ENCODE measurements around the gene P3H3.

The P3H3 gene, protein sequence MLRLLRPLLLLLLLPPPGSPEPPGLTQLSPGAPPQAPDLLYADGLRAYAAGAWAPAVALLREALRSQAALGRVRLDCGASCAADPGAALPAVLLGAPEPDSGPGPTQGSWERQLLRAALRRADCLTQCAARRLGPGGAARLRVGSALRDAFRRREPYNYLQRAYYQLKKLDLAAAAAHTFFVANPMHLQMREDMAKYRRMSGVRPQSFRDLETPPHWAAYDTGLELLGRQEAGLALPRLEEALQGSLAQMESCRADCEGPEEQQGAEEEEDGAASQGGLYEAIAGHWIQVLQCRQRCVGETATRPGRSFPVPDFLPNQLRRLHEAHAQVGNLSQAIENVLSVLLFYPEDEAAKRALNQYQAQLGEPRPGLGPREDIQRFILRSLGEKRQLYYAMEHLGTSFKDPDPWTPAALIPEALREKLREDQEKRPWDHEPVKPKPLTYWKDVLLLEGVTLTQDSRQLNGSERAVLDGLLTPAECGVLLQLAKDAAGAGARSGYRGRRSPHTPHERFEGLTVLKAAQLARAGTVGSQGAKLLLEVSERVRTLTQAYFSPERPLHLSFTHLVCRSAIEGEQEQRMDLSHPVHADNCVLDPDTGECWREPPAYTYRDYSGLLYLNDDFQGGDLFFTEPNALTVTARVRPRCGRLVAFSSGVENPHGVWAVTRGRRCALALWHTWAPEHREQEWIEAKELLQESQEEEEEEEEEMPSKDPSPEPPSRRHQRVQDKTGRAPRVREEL

DNA sequence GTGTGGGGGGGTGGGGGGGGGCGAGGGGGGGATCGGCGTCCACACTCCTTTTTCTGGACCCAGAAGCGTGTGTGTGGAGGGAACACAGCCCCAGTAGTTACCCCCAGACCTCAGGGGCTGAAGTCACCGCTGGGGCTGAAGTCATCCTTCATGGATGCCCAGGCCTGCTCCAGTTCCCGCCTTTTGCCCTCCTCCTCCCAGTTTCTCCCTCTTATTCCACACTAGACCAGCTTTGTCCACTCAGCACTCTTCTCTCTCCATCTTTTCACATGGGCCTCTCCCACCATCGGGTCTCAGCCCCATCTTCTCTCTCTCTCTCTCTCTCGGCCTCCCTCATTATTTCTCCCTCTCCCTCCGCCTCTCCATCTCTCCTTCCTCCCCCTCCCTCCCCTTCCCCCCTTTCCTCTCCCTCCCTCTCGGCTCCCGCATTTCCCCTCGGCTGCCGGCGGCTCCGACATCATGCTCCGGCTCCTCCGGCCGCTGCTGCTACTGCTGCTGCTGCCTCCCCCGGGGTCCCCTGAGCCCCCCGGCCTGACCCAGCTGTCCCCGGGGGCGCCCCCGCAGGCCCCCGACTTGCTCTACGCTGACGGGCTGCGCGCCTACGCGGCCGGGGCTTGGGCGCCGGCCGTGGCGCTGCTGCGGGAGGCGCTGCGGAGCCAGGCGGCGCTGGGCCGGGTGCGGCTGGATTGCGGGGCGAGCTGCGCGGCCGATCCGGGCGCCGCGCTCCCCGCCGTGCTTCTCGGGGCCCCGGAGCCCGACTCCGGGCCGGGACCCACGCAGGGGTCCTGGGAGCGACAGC is at the start of gene P3H3:
Gene P3H3, plus strand, starts transcription at position 426 of the 799 bp plus-strand sequence. Its CDS starts 34 bp downstream, at position 460.
- peak in 1 of 2 experiments; percentile 74 for DNase-seq

DNA sequence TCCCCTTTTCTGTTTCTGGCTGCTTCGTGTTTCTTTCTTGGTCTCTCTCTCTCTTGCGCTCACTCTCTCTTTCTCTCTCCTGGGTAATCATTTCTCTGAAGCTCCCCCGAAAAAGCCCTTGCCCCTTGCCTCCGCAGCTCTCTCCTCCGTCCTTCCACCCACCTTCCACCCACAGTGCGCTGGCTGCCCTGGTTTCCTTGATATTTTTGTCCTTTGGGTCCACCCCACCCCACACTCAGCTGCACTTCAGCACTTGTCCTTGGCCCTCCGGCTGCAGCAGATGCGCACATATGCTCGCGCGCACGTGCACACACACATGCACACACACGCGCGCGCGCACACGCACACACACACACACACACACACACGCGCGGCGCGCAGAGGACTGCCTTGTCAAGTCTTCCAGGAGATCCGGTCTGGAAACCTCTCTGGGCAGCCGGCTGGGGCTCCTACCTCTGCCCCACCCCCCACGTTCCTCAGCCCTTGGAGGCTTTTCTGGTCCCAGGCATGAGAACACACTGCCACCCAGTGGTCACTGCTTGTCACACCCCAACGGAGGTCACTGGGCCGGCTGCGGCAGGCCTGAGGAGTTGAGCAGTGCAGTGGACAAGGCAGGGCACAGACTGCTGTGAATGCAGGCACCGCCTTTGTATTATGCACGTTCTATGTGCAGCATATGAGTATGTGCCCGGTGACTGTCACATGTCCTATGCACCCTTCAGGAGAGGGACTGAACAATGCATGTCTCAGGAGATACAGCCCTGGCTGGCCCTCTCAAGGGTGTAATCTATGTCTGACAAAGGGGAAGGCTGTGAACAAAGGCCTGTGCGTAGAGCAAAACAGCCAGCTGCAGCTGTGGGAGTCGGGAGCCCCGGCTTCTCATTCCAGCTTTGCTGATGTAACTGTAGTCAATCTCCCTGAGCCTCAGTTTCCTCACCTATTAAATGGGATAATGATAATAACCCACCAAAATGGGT is 49.3 kb upstream of the P3H3 start:
- DNase-seq = peak; percentile 92 to 96

DNA sequence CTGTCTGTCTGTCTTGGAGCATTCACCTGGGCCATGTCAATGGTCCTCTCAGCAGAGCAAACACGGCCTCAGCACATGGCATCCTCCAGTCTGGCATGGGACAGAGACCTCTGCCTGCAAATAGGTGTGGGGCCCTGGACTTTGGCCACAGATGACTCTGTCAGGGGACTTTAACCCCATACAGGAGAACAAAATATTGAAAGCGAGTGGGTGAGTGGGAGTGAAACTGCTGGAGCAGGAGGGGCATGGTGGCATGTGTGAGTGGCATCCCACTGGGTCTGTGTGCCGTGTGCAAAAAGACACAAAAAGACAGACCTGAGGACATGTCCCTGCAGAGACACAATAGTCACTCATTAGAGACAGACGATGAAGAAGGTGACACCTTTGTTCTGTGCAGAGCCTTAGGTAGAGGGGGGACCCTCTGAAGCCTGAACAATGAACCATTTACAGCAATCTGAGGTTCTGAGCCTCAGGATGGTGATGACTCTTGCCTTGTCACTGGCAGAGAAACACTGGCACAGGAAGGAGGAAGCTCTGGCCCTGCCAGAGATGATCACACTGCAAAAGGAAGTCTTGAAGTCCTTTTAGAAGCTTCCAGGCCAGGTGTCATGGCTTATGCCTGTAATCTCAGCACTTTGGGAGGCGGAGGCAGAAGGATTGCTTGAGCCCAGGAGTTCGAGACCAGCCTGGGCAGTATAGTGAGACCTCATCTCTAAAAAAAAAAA is 48.3 kb upstream of the P3H3 start:
- DNase-seq = no peak

DNA sequence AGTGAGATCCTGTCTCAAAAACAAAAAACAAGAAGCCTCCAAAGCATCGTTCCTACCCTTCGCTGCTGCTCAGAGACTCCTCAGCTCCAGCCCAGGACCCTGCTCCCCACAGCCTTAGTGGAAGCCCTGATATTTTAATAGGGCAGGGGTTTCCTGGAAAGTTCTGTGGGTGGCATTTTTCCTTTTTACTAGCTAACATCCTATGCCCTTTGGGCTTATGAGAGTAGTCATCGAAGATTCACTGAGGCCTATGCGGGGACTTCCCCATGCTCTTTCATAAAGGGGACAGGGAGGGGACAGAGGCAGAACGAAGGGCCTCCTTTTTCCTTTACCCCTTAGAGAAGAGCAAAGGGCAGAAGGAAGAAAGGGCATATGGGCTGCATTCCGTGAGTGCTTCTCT is 47.6 kb upstream of the P3H3 start:
- DNase-seq = no peak

DNA sequence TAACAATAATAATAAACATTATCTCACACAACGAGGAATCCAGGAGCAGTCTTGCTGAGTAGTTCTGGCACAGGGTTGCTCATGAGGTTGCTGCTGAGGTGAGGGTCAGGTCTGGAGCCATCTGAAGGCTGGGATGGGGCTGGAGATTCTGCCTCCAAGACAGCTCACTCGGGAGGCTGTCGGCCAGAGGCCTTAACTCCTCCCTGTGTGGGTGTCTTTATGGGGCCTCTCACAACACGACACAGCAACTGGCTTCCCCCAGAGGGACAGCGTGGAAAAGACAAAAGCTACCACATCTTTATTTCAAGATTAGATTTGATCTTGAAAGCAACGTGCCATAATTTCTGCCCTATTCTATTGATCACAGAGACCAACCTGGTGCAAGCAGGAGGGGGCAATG is 46.1 kb upstream of the P3H3 start:
- DNase-seq = no peak

DNA sequence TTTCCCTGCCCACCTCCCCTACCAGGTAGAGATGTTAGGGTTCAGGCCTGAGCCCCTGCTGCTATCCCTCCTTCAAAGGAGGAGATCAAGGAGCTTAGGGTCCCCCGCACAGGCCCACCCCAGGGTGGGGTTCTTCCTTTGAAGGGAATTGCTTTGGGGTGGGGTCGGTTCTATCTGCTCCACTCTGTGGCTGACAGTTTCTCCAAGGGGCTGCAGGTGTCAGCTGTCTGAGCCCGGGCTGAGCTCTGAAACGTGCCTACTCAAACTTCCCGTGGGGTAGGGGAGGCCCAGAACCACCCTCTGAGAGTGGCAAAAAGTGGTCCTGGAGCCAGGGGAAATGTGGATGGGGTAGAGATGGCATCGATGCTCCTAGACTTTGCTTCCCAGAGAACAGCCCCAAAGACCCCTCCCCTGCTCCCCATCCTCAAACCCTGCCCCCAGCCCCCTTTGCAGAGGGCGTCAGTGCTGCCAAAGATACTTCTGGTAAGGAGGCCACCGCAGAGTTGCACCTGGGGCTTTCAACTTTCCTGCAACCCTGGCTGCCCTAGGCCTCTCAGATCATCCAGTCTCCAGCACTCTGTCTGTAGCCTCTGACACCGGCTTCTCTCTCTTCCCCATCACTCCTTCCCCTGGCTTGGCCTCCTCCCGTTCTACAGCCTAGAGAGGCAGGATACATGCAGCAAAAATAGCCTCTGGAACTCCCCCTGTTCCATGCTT is 45.2 kb upstream of the P3H3 start:
- no peak for DNase-seq

DNA sequence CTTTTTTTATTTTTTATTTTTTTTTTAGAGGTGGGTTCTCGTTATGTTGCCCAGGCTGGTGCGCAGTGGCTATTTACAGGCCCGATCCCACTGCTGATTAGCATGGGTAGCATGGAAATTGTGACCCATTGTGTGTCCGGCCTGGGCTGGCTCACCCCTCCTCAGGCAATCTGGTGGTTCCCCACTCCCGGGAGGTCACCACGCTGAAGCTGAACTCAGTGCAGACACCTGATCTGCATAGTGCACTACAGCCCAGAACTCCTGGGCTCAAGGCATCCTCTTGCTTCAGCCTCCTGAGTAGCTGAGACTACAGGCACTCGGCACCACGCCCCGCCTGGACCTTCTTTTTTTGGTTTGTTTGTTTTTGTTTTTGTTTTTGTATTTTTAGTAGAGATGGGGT is 44.4 kb upstream of the P3H3 start:
- DNase-seq = no peak

DNA sequence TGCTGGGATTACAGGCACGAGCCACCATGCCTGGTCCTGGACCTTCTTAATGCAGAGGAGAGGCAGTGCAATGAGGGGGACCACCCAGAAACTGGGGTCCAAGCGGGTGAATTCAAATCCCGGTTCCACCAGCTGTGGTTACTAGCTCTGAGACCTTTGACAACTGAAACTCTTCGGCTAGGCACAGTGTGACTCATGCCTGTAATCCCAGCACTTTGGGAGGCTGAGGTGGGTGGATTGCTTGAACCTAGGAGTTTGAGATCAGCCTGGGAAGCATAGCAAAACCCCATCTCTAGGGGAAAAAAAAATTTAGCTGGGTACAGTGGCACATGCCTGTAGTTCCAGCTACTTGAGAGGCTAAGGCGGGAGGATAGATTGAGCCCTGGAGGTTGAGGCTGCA is 43.9 kb upstream of the P3H3 start:
- DNase-seq = no peak

DNA sequence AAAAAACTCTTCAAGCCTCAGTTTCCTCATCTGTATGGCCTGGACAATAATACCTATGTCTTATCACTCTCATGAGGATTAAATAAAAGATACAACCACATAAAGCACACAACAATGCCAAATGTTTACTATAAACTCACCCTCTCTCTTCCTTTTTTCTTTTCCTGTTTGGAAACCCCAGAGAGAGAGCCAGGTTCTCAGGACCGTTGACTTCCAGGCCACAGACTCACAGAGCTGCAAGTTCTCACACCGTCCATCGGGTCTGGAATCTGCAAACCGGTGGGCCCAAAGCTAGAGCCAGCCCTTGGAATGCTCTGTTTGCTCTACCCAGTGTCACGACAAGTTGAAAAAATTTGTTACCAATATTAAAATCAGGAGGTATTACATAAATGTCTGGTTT is 43.4 kb upstream of the P3H3 start:
- no peak for DNase-seq

DNA sequence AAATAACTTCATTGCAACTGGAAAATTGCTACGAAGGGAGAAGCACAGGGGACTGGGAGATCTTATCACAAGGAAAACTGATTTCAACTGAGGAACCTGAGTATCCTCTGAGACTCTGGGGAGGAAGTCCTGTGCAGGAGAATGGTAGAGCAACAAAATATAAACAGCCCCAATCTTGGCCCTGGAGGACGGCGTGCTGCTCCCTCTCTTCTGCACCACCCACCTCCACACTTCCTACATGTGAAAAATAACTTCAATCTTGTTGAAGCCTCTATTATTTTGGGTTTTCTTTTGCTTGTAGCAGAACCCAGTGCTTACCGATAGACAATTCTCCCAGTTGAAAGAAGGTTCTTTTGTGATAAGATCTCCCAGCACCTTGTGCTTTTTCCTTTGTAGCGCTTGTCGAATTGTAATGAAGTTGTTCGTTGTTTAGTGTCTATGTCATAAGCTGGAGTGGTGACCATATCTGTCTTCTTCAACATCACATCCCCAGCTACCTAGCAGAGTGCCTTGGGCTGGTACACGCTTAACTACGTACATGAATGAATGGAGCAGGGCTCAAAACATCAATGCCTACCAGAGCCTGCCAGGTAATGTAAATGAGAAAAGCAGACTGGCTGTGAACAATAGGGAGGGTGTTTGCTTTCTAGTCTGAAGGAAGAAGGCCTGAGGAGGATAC is 41.7 kb upstream of the P3H3 start:
- DNase-seq = peak in 1 of 2 experiments; percentile 29

DNA sequence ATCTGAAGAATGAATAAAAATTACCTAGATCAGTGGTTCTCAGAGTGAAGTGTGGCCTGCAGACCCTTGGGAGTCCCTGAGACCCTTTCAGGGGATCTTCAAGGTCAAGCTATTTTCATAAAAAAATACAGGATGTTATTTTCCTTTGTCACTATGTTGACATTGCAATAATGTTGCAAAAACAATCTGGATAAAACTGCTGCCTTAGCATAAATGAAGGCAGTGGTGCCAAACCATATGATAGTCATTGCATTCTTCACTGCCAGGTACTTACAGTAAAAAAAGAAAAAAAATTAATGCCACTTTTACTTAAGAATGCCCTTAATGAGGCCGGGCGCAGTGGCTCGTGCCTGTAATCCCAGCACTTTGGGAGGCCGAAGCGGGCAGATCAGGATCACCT is 40.9 kb upstream of the P3H3 start:
- DNase-seq = no peak

DNA sequence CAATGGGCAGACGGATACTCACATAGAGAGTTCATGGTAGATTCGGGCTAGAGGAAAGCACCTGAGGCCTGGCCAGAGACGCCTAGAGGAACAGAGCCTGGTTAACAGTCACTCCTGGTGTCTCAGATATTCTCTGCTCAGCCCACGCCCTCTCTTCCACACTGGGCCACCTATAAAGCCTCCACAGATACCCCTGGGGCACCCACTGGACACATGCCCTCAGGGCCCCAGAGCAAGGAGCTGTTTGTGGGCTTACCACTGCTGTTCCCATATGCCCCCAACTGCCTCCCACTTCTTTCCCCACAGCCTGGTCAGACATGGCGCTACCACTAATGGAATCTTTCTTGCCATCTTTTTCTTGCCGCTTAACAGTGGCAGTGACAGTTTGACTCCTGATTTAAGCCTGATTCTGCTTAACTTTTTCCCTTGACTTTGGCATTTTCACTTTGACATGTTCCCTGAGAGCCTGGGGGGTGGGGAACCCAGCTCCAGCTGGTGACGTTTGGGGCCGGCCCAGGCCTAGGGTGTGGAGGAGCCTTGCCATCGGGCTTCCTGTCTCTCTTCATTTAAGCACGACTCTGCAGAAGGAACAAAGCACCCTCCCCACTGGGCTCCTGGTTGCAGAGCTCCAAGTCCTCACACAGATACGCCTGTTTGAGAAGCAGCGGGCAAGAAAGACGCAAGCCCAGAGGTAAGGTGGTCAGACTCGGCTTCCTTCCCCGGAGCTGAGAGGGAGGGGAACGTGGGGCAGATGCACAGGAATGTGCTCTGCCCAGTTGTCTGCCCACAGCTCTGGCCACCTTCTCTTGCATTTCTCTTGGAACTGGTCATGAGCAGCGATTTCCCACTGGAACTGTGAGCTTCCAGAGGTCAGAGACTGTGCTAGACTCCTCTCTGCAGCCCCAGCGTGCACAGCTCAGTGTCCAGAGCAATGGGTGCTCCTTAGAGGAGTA is 39.0 kb upstream of the P3H3 start, which contains the start of gene CD4:
Gene CD4, plus strand, starts transcription at position 557 of the 953 bp plus-strand sequence. CDS start 10,611 bp downstream, outside the sequence.
- DNase-seq = no peak

DNA sequence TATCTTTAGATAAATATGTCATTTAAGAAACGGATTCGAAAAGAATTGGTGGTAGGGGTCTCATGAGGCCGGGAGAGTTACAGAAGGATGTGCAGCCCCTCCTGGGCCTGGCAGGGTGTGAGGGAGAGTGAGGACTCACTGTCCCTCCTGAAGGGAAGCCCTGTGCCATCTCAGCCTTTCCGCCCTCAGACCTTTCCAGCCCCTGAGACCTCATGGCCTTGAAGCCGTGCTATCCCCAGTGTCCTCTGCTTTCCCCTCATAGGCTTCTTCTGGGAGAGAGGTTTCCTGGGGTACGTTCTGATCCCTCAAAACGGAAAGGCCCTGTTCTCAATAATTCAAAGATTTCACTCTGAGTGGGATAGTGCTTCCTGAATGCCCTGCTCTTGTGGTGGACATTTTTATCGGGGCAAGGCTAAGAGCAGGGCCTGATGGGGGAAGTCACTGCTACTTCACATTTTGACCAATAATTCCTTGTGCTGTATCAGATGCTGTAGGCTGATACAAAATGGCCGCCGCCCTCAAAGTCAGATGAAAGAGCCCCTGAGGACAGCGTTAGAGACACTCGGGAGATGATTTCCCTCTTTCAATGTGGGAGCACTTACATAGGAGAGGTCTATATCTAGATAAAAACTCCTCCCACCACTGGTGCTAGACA is 37.6 kb upstream of the P3H3 start:
- DNase-seq = no peak

DNA sequence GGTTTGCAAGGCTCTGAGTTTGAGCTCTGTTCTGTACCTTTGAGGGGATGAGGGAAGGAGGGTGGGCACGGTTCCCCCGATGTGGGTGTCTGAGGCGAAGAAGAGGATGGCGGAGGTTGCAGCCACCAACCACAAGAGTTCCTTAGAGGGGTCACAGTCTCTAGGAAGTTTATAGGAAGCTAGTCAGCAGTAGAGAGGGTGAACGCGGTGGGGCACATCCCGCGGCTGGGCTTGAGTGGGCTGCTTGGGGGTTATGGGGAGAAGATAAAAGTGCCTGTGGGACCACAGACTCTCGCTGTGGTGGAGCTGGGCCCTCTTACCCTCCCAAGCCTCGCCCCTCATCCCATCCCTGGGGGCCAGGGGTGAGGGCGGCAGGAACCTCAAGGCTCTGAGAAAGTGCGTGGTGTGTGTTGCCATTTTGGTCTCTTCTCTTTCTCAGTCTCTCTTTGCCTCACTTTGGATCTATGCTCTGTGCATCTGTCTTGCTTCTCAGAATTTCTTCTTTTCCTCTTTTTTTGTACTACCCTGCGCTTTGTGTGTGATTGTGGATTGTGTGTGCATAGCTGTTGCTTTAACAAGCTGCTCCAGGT is 36.2 kb upstream of the P3H3 start:
- DNase-seq = no peak

DNA sequence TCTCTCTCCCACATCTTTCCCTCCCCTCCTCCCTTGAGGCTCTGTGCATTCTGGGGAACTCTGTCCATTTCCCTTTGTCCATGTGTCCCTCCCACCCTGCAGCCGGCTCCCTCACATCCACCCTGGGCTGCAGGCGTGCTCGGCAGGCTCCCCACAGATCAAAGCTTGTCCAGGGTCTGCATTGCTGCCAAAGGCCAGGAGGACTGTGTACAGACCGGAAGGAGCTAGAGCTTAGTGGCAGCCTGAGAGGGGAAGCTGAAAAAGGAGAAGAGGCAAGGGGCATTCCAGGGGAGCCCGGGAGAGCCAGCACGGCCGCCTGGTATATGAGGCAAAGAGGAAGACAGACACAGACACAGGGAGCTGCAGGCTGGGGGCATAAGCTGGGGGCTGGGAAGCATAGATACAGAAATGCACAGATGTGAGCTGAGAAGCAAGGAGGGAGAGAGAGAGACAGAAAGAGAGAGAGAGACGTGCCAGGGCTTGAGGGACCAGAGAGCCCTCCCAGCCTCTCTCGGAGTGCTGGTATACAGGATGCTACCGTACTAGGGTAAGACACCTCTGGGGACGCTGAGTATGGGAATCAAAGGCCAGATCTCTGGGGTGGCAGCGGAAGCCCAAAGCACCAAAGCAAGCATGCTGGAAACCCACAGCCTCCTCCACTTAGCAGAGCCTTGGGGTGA is 35.5 kb upstream of the P3H3 start:
- no peak for DNase-seq

DNA sequence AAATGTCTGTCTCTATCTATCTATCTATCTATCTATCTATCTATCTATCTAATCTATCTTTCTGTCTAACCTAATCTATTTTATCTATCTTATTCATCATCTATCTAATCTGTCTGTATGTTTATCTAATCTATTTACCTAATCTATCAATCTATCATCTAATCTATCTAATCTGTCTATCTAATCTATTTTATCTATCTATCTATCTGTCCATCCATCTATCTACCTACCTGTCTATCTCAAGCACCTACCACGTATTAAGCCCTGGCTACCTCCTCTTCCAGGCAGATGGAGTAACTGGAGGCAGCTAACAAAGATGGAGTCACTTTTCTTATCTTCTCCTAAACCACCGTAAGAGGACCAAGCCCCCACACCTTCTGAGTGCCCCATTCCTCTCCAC is 33.1 kb upstream of the P3H3 start:
- DNase-seq = no peak

DNA sequence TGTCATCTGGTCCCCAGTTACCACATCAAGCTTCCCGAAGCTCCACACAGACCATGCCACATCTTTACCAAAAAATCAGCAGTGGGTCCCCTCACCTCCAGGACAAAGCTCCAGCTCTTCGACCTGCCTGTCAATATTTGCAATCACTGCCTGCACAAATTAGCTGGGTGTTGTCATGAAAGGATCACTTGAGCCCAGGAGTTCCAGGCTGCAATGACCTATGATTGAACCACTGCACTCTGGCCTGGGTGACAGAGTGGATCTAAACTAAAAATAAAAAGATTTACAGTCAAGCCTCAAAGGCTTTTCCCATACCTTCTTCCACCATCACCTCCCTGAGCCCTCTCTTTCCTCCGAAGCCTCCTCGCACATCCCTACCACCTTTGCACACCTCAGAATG is 31.6 kb upstream of the P3H3 start:
- no peak for DNase-seq
